Medulla oblongata (tissue), 1 donor: ENCODE data around the gene TBC1D10A.
"Not testable (repeated sequence)": the region's sequence is repeated elsewhere in the genome, so short reads cannot be mapped to it uniquely, and the experiment has no call there.

ENCODE experiments used
- DNase-seq: peaks from one replicate; pipeline ENCODE4 v3.0.0-alpha.2; 2015; ENCODE audit errors: extremely low spot score

The TBC1D10A gene

GRCh38 chr22:30347255-30347892, 20.6 kb upstream of the TBC1D10A start:
- no peak for DNase-seq

GRCh38 chr22:30344447-30345200, 17.9 kb upstream of the TBC1D10A start:
- no peak for DNase-seq

GRCh38 chr22:30340911-30341685, 14.4 kb upstream of the TBC1D10A start:
- DNase-seq: peak; percentile 91

- no peak for DNase-seq
These were observed 12.1 kb upstream of the TBC1D10A start for GRCh38 chr22:30338802-30339201.

GRCh38 chr22:30338341-30338740, 11.6 kb upstream of the TBC1D10A start:
- not testable (repeated sequence) for DNase-seq

- DNase-seq: no peak
These were observed 10.7 kb upstream of the TBC1D10A start for GRCh38 chr22:30337461-30337778.

GRCh38 chr22:30336752-30337460, 10.2 kb upstream of the TBC1D10A start:
- peak; percentile 68 for DNase-seq

- DNase-seq: no peak
These were observed 8.5 kb upstream of the TBC1D10A start for GRCh38 chr22:30335236-30335635.

GRCh38 chr22:30334646-30335045, 7.9 kb upstream of the TBC1D10A start:
- DNase-seq: no peak

- DNase-seq: no peak
These were observed 7.0 kb upstream of the TBC1D10A start for GRCh38 chr22:30333707-30334087.

GRCh38 chr22:30332994-30333706, 6.4 kb upstream of the TBC1D10A start:
- DNase-seq: no peak

- peak; percentile 67 for DNase-seq
These were observed 5.8 kb upstream of the TBC1D10A start for GRCh38 chr22:30332551-30332950.

GRCh38 chr22:30328466-30329049, 1.8 kb upstream of the TBC1D10A start:
- no peak for DNase-seq

GRCh38 chr22:30327864-30328345, 1.2 kb upstream of the TBC1D10A start:
- no peak for DNase-seq

- DNase-seq: no peak
These were observed 461 bp downstream of the TBC1D10A start for GRCh38 chr22:30326255-30326705.

GRCh38 chr22:30325724-30326254, 952 bp downstream of the TBC1D10A start:
- no peak for DNase-seq

- DNase-seq: no peak
These were observed 1.5 kb downstream of the TBC1D10A start for GRCh38 chr22:30325065-30325720.

GRCh38 chr22:30324014-30324730, 2.6 kb downstream of the TBC1D10A start:
- DNase-seq: no peak

- no peak for DNase-seq
These were observed 3.5 kb downstream of the TBC1D10A start for GRCh38 chr22:30323246-30323645.
